Panc1 (cell line): ENCODE results near the gene ILK. TPM values are rescaled to one million over a fixed set of nuclear protein-coding genes. Genes with fewer than 3 reads are reported as not detected.

Experiments
- ATAC-seq: fragments of 200-7000 bp; cut with Tn5 transposase; 2 replicates; pipeline ENCODE4 v1.9.1; 2020; ENCODE audit warnings: mild to moderate bottlenecking, moderate library complexity
- BruUV-seq: library from RNA; stranded (reverse); fragments of 400-500 nt; replicated peaks from 2 replicates; lab custom pipeline; 2021; lab: Mats Ljungman, UMichigan
- CTCF ChIA-PET: fragments of 300-600 bp; sonication (Branson Sonifier 250); formaldehyde crosslinking; loops from one replicate; lab custom pipeline; 2022; ENCODE audit warnings: antibody characterized with exemption; lab: Charles Lee
- POLR2A ChIA-PET: fragments of 300-600 bp; sonication (Branson Sonifier 250); formaldehyde crosslinking; loops from one replicate; lab custom pipeline; 2022; ENCODE audit warnings: antibody characterized with exemption; lab: Charles Lee
- DNase-seq: peaks from one replicate; pipeline ENCODE4 v3.0.0-alpha.2; 2010; ENCODE audit warnings: low read depth, low spot score
- H3K27ac ChIP-seq: 2 replicates; pipeline ENCODE4 v1.5.1; 2011; ENCODE audit warnings: mild to moderate bottlenecking, low read length, inconsistent platforms
- H3K27me3 ChIP-seq: fragments of 200-500 bp; sonication (Bioruptor generic); 2 replicates; pipeline ENCODE4 v1.6.0; 2014; ENCODE audit warnings: low read length, inconsistent platforms; ENCODE audit not compliant: control insufficient read depth, insufficient read depth
- H3K36me3 ChIP-seq: fragments of 200-500 bp; sonication (Bioruptor generic); 2 replicates; pipeline ENCODE4 v1.5.1; 2014; ENCODE audit warnings: inconsistent platforms, mild to moderate bottlenecking, low read length, moderate library complexity; ENCODE audit not compliant: control insufficient read depth, insufficient read depth
- H3K4me1 ChIP-seq: 2 replicates; pipeline ENCODE4 v1.5.1; 2011; ENCODE audit warnings: inconsistent platforms, mild to moderate bottlenecking, low read length, moderate library complexity; ENCODE audit not compliant: control insufficient read depth, insufficient read depth
- H3K4me3 ChIP-seq, 2 experiments: 2 replicates each; pipeline ENCODE4 v1.5.1; 2011 to 2012; ENCODE audit warnings: low read depth in 2 of 2, low read length in 2 of 2, mild to moderate bottlenecking in 2 of 2, inconsistent platforms in 1 of 2, moderate library complexity in 1 of 2
- H3K9me3 ChIP-seq: fragments of 200-500 bp; sonication (Bioruptor generic); 2 replicates; pipeline ENCODE4 v1.5.1; 2014; ENCODE audit warnings: low read depth, mild to moderate bottlenecking, inconsistent platforms, low read length, moderate library complexity; ENCODE audit not compliant: control insufficient read depth, insufficient read depth
- POLR2AphosphoS5 ChIP-seq: IDR thresholded peaks from 2 replicates; pipeline ENCODE4 v1.6.1; 2012; ENCODE audit warnings: mild to moderate bottlenecking, low read depth, low read length, moderate library complexity
- REST ChIP-seq, 2 experiments: IDR thresholded peaks; 2 replicates each; pipeline ENCODE4 v1.6.1; 2011 to 2012; ENCODE audit warnings: low read depth in 2 of 2, control low read depth in 1 of 2, low read length in 1 of 2, mild to moderate bottlenecking in 1 of 2, moderate library complexity in 1 of 2; ENCODE audit not compliant: insufficient read depth in 1 of 2
- SIN3A ChIP-seq: IDR thresholded peaks from 2 replicates; pipeline ENCODE4 v1.6.1; 2012; ENCODE audit warnings: low read depth, mild to moderate bottlenecking, low read length, moderate library complexity, borderline replicate concordance; ENCODE audit not compliant: insufficient read depth
- TCF7L2 ChIP-seq: IDR thresholded peaks from 2 replicates; pipeline ENCODE4 v1.6.1; 2011; ENCODE audit warnings: mild to moderate bottlenecking, low read depth, low read length, inconsistent platforms
- in situ Hi-C: cut with HindIII; loops from 2 replicates; pipeline ENCODE4 v1.10.0; 2016; ENCODE audit warnings: low sequenced_read_pairs, low pct_unique_long_range_greater_than_20kb
- intact Hi-C: fragments of 100-400 bp; cut with micrococcal nuclease; formaldehyde crosslinking; loops from one replicate; pipeline ENCODE4 v1.10.0; 2022; ENCODE audit not compliant: unreplicated experiment
- total RNA-seq: library from RNA; stranded (reverse); gene quantifications from one replicate; pipeline ENCODE4 v1.2.1, GENCODE V29; 2021; ENCODE audit not compliant: unreplicated experiment
- TF ChIP-seq, protein P1 (sequence below): fragments of 450-650 bp; IDR thresholded peaks from 2 replicates; pipeline ENCODE4 v1.5.1; 2017; ENCODE audit warnings: mild to moderate bottlenecking

Gene ILK
- total RNA-seq, 1 experiment from 2014 or later: 204 TPM

DNA sequence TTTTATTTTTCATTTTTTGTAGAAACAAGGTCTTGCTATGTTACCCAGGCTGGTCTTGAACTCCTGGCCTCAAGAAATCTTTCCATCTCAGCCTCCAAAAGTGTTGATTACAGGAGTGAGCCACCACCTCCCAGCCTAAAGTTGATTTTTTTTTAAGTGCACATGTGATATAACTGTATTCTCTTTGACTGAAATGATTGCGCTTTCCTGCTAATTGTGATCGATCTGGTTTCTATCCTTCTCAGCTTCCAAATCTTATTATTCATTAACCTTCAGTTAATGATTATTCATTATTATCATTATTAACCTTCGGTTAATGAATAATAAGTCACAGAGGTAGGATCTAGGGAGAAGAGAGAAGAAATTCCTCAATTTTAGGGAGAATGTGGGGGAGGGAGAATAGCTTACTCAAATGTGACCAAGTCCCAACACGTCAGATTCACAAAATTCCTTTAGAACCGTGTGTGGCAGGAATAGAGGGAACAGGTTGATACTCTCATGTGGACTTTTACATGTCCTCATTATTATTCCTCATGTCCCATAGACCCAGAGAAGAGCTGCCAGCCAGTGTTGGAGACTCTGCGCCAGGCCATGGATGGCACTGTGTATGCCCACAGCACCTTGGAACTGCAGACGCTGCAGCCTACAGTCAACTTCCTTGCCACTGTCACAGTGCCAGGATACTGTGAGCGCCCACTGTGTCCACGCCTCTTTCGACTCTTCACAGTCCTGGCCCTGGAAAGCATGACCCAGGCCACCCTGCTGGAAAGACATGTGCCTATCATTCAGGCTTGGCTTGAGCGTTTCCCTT lies 47.2 kb upstream of the ILK start:
- Histone ChIP-seq H3K9me3 (no peaks in the 10 kb centered on the region), H3K27me3 (no peaks in the 10 kb centered on the region), H3K4me3 (no peak overlapping the region), H3K36me3 (no peaks in the 10 kb centered on the region), H3K27ac (no peak overlapping the region), H3K4me1 (no peaks in the 10 kb centered on the region)
- no peak for DNase-seq
- ChIA-PET CTCF (no interaction called here), POLR2A (no interaction called here)
- intact Hi-C loops: no loop called here
- no TSS peak for BruUV-seq
- in situ Hi-C loops: no loop called here
- TF ChIP-seq POLR2AphosphoS5 (no peak), TCF7L2 (no peak), SIN3A (no peak), REST (IDR thresholded peaks at IDR 0.05; ENCODE audit: insufficient read depth in 1 of 2, low read depth in 2 of 2, low read length in 1 of 2) (no peak)
- TF ChIP-seq, protein P1, sequence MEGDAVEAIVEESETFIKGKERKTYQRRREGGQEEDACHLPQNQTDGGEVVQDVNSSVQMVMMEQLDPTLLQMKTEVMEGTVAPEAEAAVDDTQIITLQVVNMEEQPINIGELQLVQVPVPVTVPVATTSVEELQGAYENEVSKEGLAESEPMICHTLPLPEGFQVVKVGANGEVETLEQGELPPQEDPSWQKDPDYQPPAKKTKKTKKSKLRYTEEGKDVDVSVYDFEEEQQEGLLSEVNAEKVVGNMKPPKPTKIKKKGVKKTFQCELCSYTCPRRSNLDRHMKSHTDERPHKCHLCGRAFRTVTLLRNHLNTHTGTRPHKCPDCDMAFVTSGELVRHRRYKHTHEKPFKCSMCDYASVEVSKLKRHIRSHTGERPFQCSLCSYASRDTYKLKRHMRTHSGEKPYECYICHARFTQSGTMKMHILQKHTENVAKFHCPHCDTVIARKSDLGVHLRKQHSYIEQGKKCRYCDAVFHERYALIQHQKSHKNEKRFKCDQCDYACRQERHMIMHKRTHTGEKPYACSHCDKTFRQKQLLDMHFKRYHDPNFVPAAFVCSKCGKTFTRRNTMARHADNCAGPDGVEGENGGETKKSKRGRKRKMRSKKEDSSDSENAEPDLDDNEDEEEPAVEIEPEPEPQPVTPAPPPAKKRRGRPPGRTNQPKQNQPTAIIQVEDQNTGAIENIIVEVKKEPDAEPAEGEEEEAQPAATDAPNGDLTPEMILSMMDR: no peak
- ATAC-seq: 0 out of 2 replicates have a peak, but pooled peaks have one; percentile 15

DNA sequence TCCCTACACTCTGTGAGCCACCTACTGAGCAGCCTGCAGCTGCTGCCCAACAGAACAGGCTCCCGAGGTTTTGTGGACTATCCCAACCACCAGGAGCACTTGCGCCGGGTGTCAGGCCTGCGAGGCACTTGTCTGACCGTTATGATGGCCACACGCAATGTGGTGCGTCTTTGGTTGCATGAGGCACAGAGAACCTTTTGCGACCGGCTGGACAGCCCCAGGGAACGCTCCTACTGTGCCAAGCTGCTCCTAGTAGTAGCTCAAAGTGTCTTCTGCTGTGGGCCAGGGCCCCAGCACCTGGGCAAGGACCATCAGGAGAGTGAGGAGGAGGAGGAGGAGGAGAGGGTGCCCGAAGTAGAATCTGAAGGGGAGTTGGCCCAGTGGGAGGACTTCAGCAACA lies 46.5 kb upstream of the ILK start:
- in situ Hi-C loops: no loop called here
- TF ChIP-seq SIN3A: no peak
- no peak for TF ChIP-seq TCF7L2
- TF ChIP-seq, protein P1: no peak
- TF ChIP-seq POLR2AphosphoS5: no peak
- TF ChIP-seq REST (IDR thresholded peaks at IDR 0.05; ENCODE audit: insufficient read depth in 1 of 2, low read depth in 2 of 2, low read length in 1 of 2): no peak
- DNase-seq (no peak), ATAC-seq (0 out of 2 replicates have a peak, but pooled peaks have one; percentile 8)
- Histone ChIP-seq H3K9me3 (no peaks in the 10 kb centered on the region), H3K36me3 (no peaks in the 10 kb centered on the region), H3K27ac (no peak overlapping the region), H3K27me3 (no peaks in the 10 kb centered on the region), H3K4me1 (no peaks in the 10 kb centered on the region), H3K4me3 (no peak overlapping the region)
- BruUV-seq: no TSS peak
- ChIA-PET POLR2A (no interaction called here), CTCF (no interaction called here)
- intact Hi-C loops: no loop called here
